HG02852 (cell line): ENCODE measurements around the gene CCDC9B.
A peak's percentile ranks its signal among the peaks of the same experiment; 100 is the strongest.

Source experiments
- ATAC-seq: cut with Tn5 transposase; IDR thresholded peaks from one replicate; pipeline ENCODE4 v1.9.1; 2021; ENCODE audit warnings: mild to moderate bottlenecking, moderate library complexity; ENCODE audit not compliant: unreplicated experiment

CCDC9B gene

GRCh38 chr15:40345867-40346578 lies 5.3 kb upstream of the CCDC9B start:
- no peak for ATAC-seq

GRCh38 chr15:40345225-40345866 lies 4.6 kb upstream of the CCDC9B start:
- no peak for ATAC-seq

DNA sequence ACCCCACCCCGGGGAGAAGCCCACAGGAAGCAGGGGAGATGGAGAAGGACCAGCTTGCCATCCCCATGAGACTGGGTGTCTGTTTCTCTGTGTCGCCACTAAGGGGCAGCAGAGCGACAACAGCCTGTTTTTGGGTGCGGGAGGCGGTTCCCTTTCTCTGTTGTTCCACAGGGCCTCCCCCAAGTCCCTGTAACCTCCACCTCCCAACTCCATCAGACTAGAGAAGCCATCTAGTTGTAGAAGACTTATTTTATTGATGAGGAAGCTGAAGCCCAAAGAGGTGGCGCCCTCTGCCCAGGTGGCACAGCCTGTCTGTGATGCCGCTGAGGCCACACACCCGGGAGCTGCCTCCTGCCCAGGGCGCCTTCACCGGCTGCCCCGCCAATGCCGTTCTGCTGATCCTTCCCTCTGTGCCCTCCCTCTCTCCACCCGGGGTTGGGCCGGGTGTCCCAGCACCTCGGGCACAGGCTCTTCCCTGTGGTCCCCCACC lies 3.9 kb upstream of the CCDC9B start:
- peak; percentile 51 for ATAC-seq

DNA sequence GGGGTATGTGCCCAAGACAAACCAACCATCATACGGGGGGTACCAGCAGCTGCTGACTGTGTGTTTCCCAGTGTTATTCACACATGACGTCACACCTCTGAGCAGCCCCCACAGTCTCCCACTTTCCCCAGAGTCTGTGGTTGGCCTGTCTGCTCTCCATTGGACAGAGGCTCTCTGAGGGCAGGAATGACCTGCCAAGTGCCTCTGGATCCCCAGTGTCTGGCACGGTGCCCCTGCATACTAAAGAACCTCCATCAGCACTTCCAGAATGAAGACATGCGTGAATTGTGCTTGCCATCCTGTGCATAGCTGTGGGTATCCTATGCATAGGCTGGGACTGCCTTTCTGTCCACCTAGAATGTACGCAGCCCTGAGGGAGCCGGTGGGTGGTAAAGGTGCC lies 3.5 kb upstream of the CCDC9B start:
- no peak for ATAC-seq

DNA sequence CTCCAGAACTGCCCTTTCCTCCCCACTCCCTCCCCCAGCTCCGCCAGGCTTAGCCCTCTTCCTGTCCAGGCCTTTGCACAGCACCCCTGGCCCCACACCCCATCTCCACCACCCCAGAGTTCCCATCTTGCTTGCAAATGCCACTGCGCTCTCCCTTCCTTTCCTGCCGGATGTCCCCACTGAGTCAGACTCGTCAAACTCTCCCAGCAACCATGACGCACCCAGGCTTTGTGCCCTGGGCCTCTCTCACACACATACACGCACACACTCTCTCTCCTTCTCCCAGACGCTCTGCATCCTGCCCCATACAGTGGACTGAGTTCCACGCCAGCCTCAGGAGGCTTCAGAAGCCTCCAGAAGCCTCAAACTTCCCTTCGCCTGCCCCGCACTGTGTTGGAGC lies 2.8 kb upstream of the CCDC9B start:
- no peak for ATAC-seq

GRCh38 chr15:40342416-40343320 lies 1.9 kb upstream of the CCDC9B start:
- ATAC-seq: no peak

GRCh38 chr15:40340038-40340739 lies 550 bp downstream of the CCDC9B start:
- no peak for ATAC-seq

GRCh38 chr15:40339621-40339945 lies 1.2 kb downstream of the CCDC9B start:
- ATAC-seq: no peak

- no peak for ATAC-seq
These were observed 1.7 kb downstream of the CCDC9B start for GRCh38 chr15:40338921-40339620.

GRCh38 chr15:40338041-40338657 lies 2.6 kb downstream of the CCDC9B start:
- no peak for ATAC-seq

DNA sequence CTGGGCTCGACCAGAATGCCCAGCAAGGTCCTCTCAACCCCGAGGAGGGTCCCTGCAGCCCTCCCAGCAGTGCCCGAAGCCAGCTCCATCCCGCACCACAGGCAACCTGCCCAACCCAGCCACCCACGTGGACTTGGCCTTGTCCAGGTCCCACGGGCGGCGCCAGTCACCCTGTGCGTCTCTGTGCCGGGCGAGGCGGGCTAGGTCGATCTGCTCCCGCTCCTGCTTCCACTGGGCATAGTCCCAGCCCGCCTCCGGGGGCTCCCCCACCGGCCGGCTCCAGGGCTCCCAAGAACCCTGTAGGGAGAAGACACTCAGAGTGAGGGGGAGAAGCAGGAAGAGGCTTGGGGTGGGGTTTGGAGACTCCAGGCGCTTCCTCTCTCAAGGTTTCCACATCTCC lies 3.1 kb downstream of the CCDC9B start:
- ATAC-seq: no peak

DNA sequence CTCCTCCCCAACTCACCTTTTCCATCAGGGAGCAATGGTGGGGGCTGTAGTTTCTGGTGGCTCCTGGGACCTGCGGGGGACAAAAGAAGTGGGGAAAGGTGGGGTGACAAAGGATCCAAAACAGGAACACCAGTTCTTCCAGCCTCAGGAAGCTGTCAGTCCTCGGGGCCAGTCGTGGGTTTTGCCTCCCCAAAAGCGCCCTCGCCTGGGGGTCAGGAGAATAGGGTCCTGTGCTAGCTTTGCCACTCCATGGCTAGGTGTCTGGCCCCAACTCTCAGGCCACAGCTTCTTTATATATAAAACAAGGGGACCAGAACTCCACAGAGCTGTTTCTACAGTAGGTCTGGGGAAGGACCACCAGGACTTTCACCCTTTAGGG lies 4.0 kb downstream of the CCDC9B start:
- no peak for ATAC-seq

DNA sequence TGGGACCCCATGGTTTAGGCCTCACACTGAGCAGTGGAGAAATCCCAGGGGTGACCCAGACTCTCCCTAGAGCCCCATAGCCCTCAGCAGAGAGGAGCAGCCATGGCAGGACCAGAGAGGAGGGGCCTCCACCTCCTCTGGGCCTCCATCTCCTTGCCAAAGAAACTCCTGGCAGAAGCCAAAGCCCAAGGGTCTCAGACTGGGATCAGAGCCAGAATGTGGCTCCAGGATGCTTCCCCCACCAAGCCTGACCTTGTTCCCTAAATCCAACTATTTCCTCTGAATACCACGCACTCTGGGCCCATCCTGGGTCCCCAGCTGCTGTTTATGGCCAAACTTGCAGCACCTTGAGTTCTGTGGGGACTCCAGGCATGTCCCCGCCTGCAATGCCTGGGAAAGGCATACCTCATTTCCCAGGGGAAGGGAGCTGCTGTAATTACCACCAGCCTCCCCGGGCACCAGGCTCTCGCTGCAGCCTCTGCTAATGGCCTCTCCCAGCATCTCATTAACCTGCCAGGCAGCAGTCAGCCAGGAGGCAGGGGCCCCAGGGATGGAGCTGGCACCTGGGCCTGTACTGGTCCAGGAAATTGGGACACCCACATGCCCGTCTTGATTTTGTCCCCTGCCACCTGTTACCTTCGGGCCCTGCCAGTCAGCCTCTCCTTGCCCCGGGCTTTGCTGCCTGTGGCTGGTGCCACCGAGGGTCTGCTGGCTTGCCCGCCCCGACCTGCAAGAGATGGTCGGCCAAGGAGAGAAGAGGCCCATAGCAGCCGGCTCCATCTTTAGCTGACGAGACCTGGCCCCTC lies 4.6 kb downstream of the CCDC9B start:
- no peak for ATAC-seq

GRCh38 chr15:40334941-40335795 lies 5.6 kb downstream of the CCDC9B start:
- no peak for ATAC-seq

DNA sequence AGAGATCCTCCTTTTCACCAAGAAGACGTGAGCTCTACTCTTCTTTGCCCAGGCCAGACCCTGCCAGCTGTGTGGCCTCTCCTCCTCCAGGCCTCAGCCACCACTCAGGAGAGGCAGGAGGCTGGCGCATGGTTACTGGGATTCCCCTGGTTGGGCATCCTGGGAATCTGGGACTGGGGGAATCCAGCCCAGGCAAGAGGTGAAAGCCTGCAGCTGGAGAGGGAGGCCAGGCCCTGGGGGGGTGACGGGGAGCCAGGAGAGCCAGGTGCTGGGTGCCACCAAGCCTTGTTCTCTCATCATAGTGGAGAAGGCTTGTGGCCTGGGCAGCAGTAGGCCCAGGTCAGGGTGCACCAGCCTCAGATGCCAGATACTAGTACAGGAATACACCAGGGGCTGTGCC lies 6.2 kb downstream of the CCDC9B start:
- no peak for ATAC-seq

GRCh38 chr15:40333922-40334492 lies 6.7 kb downstream of the CCDC9B start:
- ATAC-seq: no peak

GRCh38 chr15:40332113-40332781 lies 8.5 kb downstream of the CCDC9B start:
- no peak for ATAC-seq
